H1 (cell line): ENCODE measurements around the gene CTIF. TPM values are rescaled to one million over a fixed set of nuclear protein-coding genes. Genes with fewer than 3 reads are reported as not detected.
A peak's percentile ranks its signal among the peaks of the same experiment; 100 is the strongest.

Experiments
- CTCF ChIA-PET: fragments of 300-600 bp; sonication (Branson Sonifier 250); formaldehyde crosslinking; loops from one replicate; lab custom pipeline; 2021; ENCODE audit not compliant: partially characterized antibody; lab: Charles Lee
- POLR2A ChIA-PET: fragments of 300-600 bp; sonication (Branson Sonifier 250); formaldehyde crosslinking; loops from one replicate; lab custom pipeline; 2021; ENCODE audit warnings: inconsistent platforms; ENCODE audit not compliant: partially characterized antibody; lab: Charles Lee
- DNase-seq, 2 experiments: peaks; one replicate each; pipeline versions ENCODE4 v3.0.0 to v3.0.0-alpha.2; 2010 to 2022; ENCODE audit warnings: low spot score in 2 of 2, low read depth in 1 of 2, mixed read lengths in 1 of 2
- FAIRE-seq: peaks from 2 replicates; lab custom pipeline; 2011; peaks lifted over from hg19 to GRCh38; lab: Jason Lieb, UNC
- H2AFZ ChIP-seq: 2 replicates; pipeline ENCODE4 v1.8.1; 2012; ENCODE audit warnings: low read length, inconsistent platforms
- H2AK5ac ChIP-seq: 2 replicates; pipeline ENCODE4 v1.6.1; 2013; ENCODE audit warnings: low read depth, low read length
- H2BK120ac ChIP-seq: replicated peaks from 2 replicates; pipeline ENCODE3; 2013; ENCODE audit warnings: low read depth, low read length, inconsistent platforms
- H2BK12ac ChIP-seq: 2 replicates; pipeline ENCODE4 v1.6.1; 2013; ENCODE audit warnings: low read depth, low read length
- H2BK15ac ChIP-seq: 2 replicates; pipeline ENCODE4 v1.6.1; 2013; ENCODE audit warnings: low read length
- H2BK20ac ChIP-seq: 2 replicates; pipeline ENCODE4 v1.6.1; 2013; ENCODE audit warnings: low read length
- H2BK5ac ChIP-seq: 2 replicates; pipeline ENCODE4 v1.6.1; 2013; ENCODE audit warnings: low read depth, low read length
- H3K14ac ChIP-seq: 2 replicates; pipeline ENCODE4 v1.6.1; 2013; ENCODE audit warnings: inconsistent platforms; ENCODE audit not compliant: insufficient read length
- H3K18ac ChIP-seq: 2 replicates; pipeline ENCODE4 v1.6.1; 2013; ENCODE audit warnings: low read length; ENCODE audit errors: extremely low read depth
- H3K23ac ChIP-seq: 2 replicates; pipeline ENCODE4 v1.6.1; 2013; ENCODE audit warnings: inconsistent platforms; ENCODE audit not compliant: insufficient read length
- H3K23me2 ChIP-seq: 2 replicates; pipeline ENCODE4 v1.6.1; 2013; ENCODE audit warnings: low read depth, low read length
- H3K27ac ChIP-seq: 2 replicates; pipeline ENCODE4 v1.6.1; 2011; ENCODE audit warnings: low read depth, low read length, inconsistent platforms
- H3K27me3 ChIP-seq, 4 experiments: replicated peaks in 1 of 4; 1 replicate in 1 of 4; 2 replicates in 3 of 4; pipeline versions ENCODE4 v1.6.1 to v1.8.1; 2011 to 2013; ENCODE audit warnings: low read length in 3 of 4, mild to moderate bottlenecking in 3 of 4, inconsistent platforms in 2 of 4, mixed read lengths in 2 of 4, moderate library complexity in 1 of 4; ENCODE audit not compliant: control insufficient read depth in 3 of 4, insufficient read depth in 3 of 4; ENCODE audit errors: extremely low read depth in 1 of 4
- H3K36me3 ChIP-seq, 4 experiments: 2 replicates each; pipeline versions ENCODE4 v1.6.1 to v1.8.1; 2011 to 2013; ENCODE audit warnings: mild to moderate bottlenecking in 4 of 4, low read length in 3 of 4, moderate library complexity in 2 of 4, control low read depth in 1 of 4, inconsistent platforms in 1 of 4; ENCODE audit not compliant: insufficient read depth in 4 of 4, control insufficient read depth in 2 of 4
- H3K4ac ChIP-seq: replicated peaks from 2 replicates; pipeline ENCODE3; 2013; ENCODE audit warnings: low read length, low read depth, mixed read lengths, inconsistent platforms; ENCODE audit not compliant: insufficient read length
- H3K4me1 ChIP-seq, 4 experiments: replicated peaks in 1 of 4; 1 replicate in 1 of 4; 2 replicates in 3 of 4; pipeline versions ENCODE4 v1.6.1 to v1.8.1; 2011 to 2013; ENCODE audit warnings: low read length in 3 of 4, inconsistent platforms in 2 of 4, mixed read lengths in 1 of 4; ENCODE audit not compliant: insufficient read depth in 4 of 4, control insufficient read depth in 3 of 4
- H3K4me2 ChIP-seq, 2 experiments: 2 replicates each; pipeline versions ENCODE4 v1.6.1 to v1.8.1; 2011 to 2013; ENCODE audit warnings: low read depth in 2 of 2, low read length in 2 of 2, control low read depth in 1 of 2, inconsistent platforms in 1 of 2, mild to moderate bottlenecking in 1 of 2; ENCODE audit not compliant: insufficient read depth in 1 of 2
- H3K4me3 ChIP-seq, 4 experiments: fragments of 200-600, 300-600 bp in 1 of 4; sonication (generic), shearing (Covaris generic), sonication (Bioruptor Twin) in 1 of 4; 2 replicates each; pipeline versions ENCODE4 v1.5.1 to v1.8.1; 2011 to 2016; ENCODE audit warnings: low read length in 4 of 4, low read depth in 3 of 4, control low read depth in 2 of 4, inconsistent platforms in 2 of 4, mild to moderate bottlenecking in 2 of 4, mixed read lengths in 1 of 4, moderate library complexity in 1 of 4; ENCODE audit not compliant: insufficient read depth in 2 of 4; ENCODE audit errors: extremely low read depth in 1 of 4
- H3K56ac ChIP-seq: replicated peaks from 2 replicates; pipeline ENCODE3; 2013; ENCODE audit warnings: low read depth, mild to moderate bottlenecking, mixed read lengths, low read length, inconsistent platforms; ENCODE audit not compliant: insufficient read length
- H3K79me1 ChIP-seq: 2 replicates; pipeline ENCODE4 v1.6.1; 2013; ENCODE audit warnings: low read depth, low read length, control low read depth
- H3K79me2 ChIP-seq, 2 experiments: 2 replicates each; pipeline versions ENCODE4 v1.6.1 to v1.8.1; 2012 to 2013; ENCODE audit warnings: low read length in 2 of 2, mild to moderate bottlenecking in 2 of 2, inconsistent platforms in 1 of 2; ENCODE audit not compliant: insufficient read depth in 2 of 2, control insufficient read depth in 1 of 2
- H3K9ac ChIP-seq, 4 experiments: replicated peaks in 1 of 4; 1 replicate in 1 of 4; 2 replicates in 3 of 4; pipeline versions ENCODE4 v1.6.1 to v1.8.1; 2011 to 2013; ENCODE audit warnings: low read depth in 3 of 4, low read length in 3 of 4, control low read depth in 2 of 4, mild to moderate bottlenecking in 2 of 4, moderate library complexity in 2 of 4, inconsistent platforms in 1 of 4; ENCODE audit errors: extremely low read depth in 1 of 4
- H3K9me3 ChIP-seq, 2 experiments: 2 replicates each; pipeline versions ENCODE4 v1.6.1 to v1.8.1; 2012 to 2013; ENCODE audit warnings: mild to moderate bottlenecking in 2 of 2, moderate library complexity in 2 of 2, control low read depth in 1 of 2, inconsistent platforms in 1 of 2, low read depth in 1 of 2, low read length in 1 of 2, mixed read lengths in 1 of 2; ENCODE audit not compliant: insufficient read depth in 2 of 2
- H4K20me1 ChIP-seq, 2 experiments: replicated peaks in 1 of 2; 2 replicates each; pipeline versions ENCODE3 to v1.8.1; 2011 to 2013; ENCODE audit warnings: inconsistent platforms in 2 of 2, low read length in 2 of 2, mild to moderate bottlenecking in 1 of 2; ENCODE audit not compliant: insufficient read depth in 2 of 2, control insufficient read depth in 1 of 2
- H4K5ac ChIP-seq: 2 replicates; pipeline ENCODE4 v1.6.1; 2013; ENCODE audit warnings: low read length, low read depth, mixed read lengths, inconsistent platforms; ENCODE audit not compliant: insufficient read length
- H4K8ac ChIP-seq: 2 replicates; pipeline ENCODE4 v1.8.0; 2013; ENCODE audit warnings: mild to moderate bottlenecking, moderate library complexity, low read length, inconsistent platforms; ENCODE audit not compliant: insufficient read depth; ENCODE audit errors: extremely low read depth
- H4K91ac ChIP-seq: replicated peaks from 2 replicates; pipeline ENCODE3; 2013; ENCODE audit warnings: low read length, mixed read lengths, inconsistent platforms; ENCODE audit not compliant: insufficient read length
- CBX5 ChIP-seq: fragments of 300-800, 300-1000 bp; sonication (generic); IDR thresholded peaks from 2 replicates; pipeline ENCODE4 v1.7.1; 2016; ENCODE audit warnings: antibody characterized with exemption, low read length, low read depth
- CHD2 ChIP-seq: IDR thresholded peaks from 2 replicates; pipeline ENCODE4 v1.6.1; 2012; ENCODE audit warnings: low read length, improper control_type of control experiment
- CREB1 ChIP-seq: IDR thresholded peaks from 2 replicates; pipeline ENCODE4 v1.6.1; 2012; ENCODE audit warnings: inconsistent platforms
- CTBP2 ChIP-seq: IDR thresholded peaks from 2 replicates; pipeline ENCODE4 v1.7.0; 2011; ENCODE audit warnings: borderline replicate concordance, mild to moderate bottlenecking, moderate library complexity, mixed read lengths, low read length; ENCODE audit not compliant: insufficient read depth, insufficient read length
- GTF2F1 ChIP-seq: IDR thresholded peaks from 2 replicates; pipeline ENCODE4 v1.6.1; 2012; ENCODE audit warnings: low read depth, low read length, improper control_type of control experiment, borderline replicate concordance
- SUZ12 ChIP-seq: fragments of 200-600 bp; sonication (generic); IDR thresholded peaks from 2 replicates; pipeline ENCODE4 v1.6.1; 2012; ENCODE audit warnings: mild to moderate bottlenecking, inconsistent platforms, low read length, moderate library complexity, mixed read lengths
- TBP ChIP-seq: IDR thresholded peaks from 2 replicates; pipeline ENCODE4 v1.6.1; 2011; ENCODE audit warnings: low read depth, low read length, improper control_type of control experiment
- WGBS, 2 experiments: shearing (Covaris generic) in 1 of 2; methylation state at CpG; one replicate each; pipeline versions ENCODE4 v1.1.6 to v1.1.7; 2013 to 2015; ENCODE audit warnings: low lambda C conversion rate in 2 of 2, mixed read lengths in 2 of 2, inconsistent platforms in 1 of 2, low coverage in 1 of 2, missing lambda C conversion rate in 1 of 2; ENCODE audit not compliant: insufficient replicate concordance in 2 of 2, insufficient coverage in 1 of 2, insufficient read length in 1 of 2; ENCODE audit errors: extremely low coverage in 1 of 2, missing lambda C conversion rate in 1 of 2; 5-methylcytosine and 5-hydroxymethylcytosine counted together
- polyA plus RNA-seq, 7 experiments: library from polyadenylated mRNA; depleted of rRNA in 3 of 7; stranded (reverse) in 5 of 7; unstranded in 2 of 7; fragments of >200 nt in 5 of 7; fragments of 200-250 nt in 2 of 7; gene quantifications; 1 replicate in 5 of 7; 2 replicates in 1 of 7; 4 replicates in 1 of 7; pipeline versions ENCODE4 v1.2.1 to v1.2.3, GENCODE V29; 2011 to 2013; ENCODE audit warnings: missing spikeins in 2 of 7, mixed read lengths in 2 of 7
- total RNA-seq: library from RNA; stranded (reverse); fragmentation: NEBNext Ultra II Directional; extraction: Animal tissue kit (Norgen Biotek cat#: 25700); gene quantifications from 2 replicates; pipeline ENCODE4 v1.2.1, GENCODE V29; 2021
- TF ChIP-seq, protein P1 (sequence below): IDR thresholded peaks from 2 replicates; pipeline ENCODE4 v1.6.1; 2011; ENCODE audit warnings: low read depth, mild to moderate bottlenecking, low read length; ENCODE audit not compliant: insufficient read depth
- TF ChIP-seq, protein P2 (sequence below): IDR thresholded peaks from 2 replicates; pipeline ENCODE4 v1.6.1; 2012; ENCODE audit warnings: low read length, inconsistent platforms

Gene CTIF
- total and polyA plus RNA-seq, 2 of the 8 experiments (the other 6 are each of a cell fraction or from before 2014, with no cell fraction given) = 9.0 to 17.8 TPM

DNA sequence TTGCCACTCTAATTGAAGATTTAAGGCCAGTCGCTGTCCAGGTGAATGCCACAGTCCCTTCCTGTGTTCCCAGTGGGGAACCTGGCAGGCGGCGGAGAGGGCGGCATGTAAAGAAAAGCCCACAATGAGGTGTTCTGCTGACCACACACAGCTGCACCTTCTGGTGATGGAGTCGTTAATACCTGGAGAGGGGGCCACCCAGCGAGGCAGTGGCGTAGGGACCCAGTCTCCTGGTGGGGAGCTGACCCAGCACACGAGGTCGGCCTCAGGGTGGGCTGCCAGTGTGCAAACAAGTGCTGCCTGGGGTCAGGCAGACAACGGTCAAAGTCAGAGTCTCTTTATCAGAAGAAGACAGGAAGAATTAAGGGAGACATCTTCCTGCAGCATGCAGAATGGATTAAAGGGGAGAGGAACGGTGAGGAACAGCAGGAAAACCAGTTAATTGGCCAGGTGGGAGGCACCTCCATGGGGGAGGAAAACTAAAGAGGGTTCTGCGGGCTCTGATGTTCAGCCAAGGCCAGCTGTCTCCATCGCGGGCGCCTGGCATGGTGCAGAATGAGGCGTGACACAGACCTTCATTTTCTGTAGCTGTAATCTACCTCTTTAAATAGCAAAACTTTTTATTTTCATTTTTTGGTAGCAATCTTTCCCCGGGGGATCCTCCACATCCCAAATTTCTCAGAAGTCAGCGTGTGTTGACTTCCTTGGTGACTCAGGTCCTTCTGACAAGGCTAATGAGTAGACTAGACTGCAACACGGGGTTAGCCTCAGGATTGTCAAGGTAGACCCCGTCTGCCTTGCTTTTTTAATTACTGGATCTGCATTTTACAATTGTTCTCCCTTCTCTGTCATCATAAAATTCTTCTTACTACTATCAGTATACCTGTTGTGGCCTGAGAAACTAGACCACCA lies 333.7 kb downstream of the CTIF start:
- ChIA-PET CTCF (interaction anchor here (1.1 to 1.5 kb wide), 3 partner anchors 13 to 367 kb away, joined by 3 read pairs; no protein-coding TSS in a partner anchor), POLR2A (interaction anchor here (1.7 kb wide), 1 partner anchor 12 kb away, joined by 5 read pairs; no protein-coding TSS in a partner anchor)
- Histone ChIP-seq H3K56ac (no peak overlapping the region), H3K14ac (no peak overlapping the region), H4K91ac (no peak overlapping the region), H3K79me1 (no peaks in the 10 kb centered on the region), H2BK20ac (no peak overlapping the region), H3K79me2 (no peaks in the 10 kb centered on the region), H4K5ac (no peak overlapping the region), H3K4ac (no peak overlapping the region), H2BK120ac (no peak overlapping the region), H4K20me1 (no peaks in the 10 kb centered on the region), H3K9me3 (no peaks in the 10 kb centered on the region), H2AFZ (no peak overlapping the region), H4K8ac (0 out of 2 replicates have a peak overlapping the region, but pooled peaks have one; percentile 38), H3K27me3 (peaks cover 0 to 2% (median 0%) of the 10 kb centered on the region in 4 experiments; a peak in 1 of 7 replicates), H2AK5ac (no peak overlapping the region), H3K23ac (no peak overlapping the region), H2BK5ac (no peak overlapping the region), H3K9ac (no peak overlapping the region), H3K23me2 (0 out of 2 replicates have a peak, but pooled peaks cover 2% of the 10 kb centered on the region), H3K36me3 (no peaks in the 10 kb centered on the region), H3K4me1 (0 out of 7 replicates have a peak, but pooled peaks cover 0 to 3% (median 0%) of the 10 kb centered on the region in 4 experiments), H3K4me3 (no peak overlapping the region), H3K27ac (no peak overlapping the region), H3K4me2 (no peak overlapping the region), H3K18ac (no peak overlapping the region), H2BK15ac (no peak overlapping the region), H2BK12ac (no peak overlapping the region)
- 90% methylated on average over 19 of the region's 20 CpGs; no CpG with 5 or more reads in 1 of the 2 experiments for WGBS, 2 experiments
- FAIRE-seq (no peak), DNase-seq (no peak)
- TF ChIP-seq, protein P1, sequence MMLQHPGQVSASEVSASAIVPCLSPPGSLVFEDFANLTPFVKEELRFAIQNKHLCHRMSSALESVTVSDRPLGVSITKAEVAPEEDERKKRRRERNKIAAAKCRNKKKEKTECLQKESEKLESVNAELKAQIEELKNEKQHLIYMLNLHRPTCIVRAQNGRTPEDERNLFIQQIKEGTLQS = no peak
- TF ChIP-seq, protein P2, sequence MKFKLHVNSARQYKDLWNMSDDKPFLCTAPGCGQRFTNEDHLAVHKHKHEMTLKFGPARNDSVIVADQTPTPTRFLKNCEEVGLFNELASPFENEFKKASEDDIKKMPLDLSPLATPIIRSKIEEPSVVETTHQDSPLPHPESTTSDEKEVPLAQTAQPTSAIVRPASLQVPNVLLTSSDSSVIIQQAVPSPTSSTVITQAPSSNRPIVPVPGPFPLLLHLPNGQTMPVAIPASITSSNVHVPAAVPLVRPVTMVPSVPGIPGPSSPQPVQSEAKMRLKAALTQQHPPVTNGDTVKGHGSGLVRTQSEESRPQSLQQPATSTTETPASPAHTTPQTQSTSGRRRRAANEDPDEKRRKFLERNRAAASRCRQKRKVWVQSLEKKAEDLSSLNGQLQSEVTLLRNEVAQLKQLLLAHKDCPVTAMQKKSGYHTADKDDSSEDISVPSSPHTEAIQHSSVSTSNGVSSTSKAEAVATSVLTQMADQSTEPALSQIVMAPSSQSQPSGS = no peak
- no peak for TF ChIP-seq GTF2F1
- TF ChIP-seq SUZ12 = no peak
- no peak for TF ChIP-seq CREB1
- no peak for TF ChIP-seq CBX5
- TF ChIP-seq TBP = no peak
- TF ChIP-seq CHD2 = no peak
- no peak for TF ChIP-seq CTBP2
